Sigmoid colon (tissue), 7 donors: Measurements from ENCODE around the gene EZR. TPM values are rescaled to one million over a fixed set of nuclear protein-coding genes. Genes with fewer than 3 reads are reported as not detected.

Experiments
- DNase-seq: peaks from one replicate; pipeline ENCODE4 v3.0.0-alpha.2; 2019
- H3K27ac ChIP-seq, 4 donors: fragments of 200-600 bp; sonication (generic); one replicate each; pipeline ENCODE4 v1.5.1; 2016 to 2019; ENCODE audit warnings: mild to moderate bottlenecking in 1 of 4
- H3K27me3 ChIP-seq, 3 donors: fragments of 200-600 bp; sonication (generic); one replicate each; pipeline ENCODE4 v1.5.1; 2019; ENCODE audit warnings: mild to moderate bottlenecking in 1 of 3
- H3K36me3 ChIP-seq, 4 donors: fragments of 200-600 bp; sonication (generic); one replicate each; pipeline ENCODE4 v1.5.1; 2016 to 2019
- H3K4me1 ChIP-seq, 4 donors: fragments of 200-600 bp; sonication (generic); one replicate each; pipeline ENCODE4 v1.5.1; 2017 to 2019
- H3K4me3 ChIP-seq, 4 donors: fragments of 200-600 bp; sonication (generic); one replicate each; pipeline ENCODE4 v1.5.1; 2017 to 2019; ENCODE audit warnings: mild to moderate bottlenecking in 2 of 4, moderate library complexity in 1 of 4
- H3K9me3 ChIP-seq, 4 donors: fragments of 200-600 bp in 3 of 4; sonication (generic) in 3 of 4; one replicate each; pipeline versions ENCODE4 v1.5.1 to v1.6.1; 2013 to 2019
- CTCF ChIP-seq, 4 experiments: fragments of 450-650 bp in 3 of 4; fragments of 200-600 bp in 1 of 4; IDR thresholded peaks; one replicate each; pipeline ENCODE4 v1.5.1; 2016 to 2019; ENCODE audit warnings: antibody characterized with exemption in 4 of 4, mild to moderate bottlenecking in 3 of 4, moderate library complexity in 2 of 4
- EP300 ChIP-seq, 4 donors: sonication (generic); formaldehyde crosslinking; IDR thresholded peaks; one replicate each; pipeline ENCODE4 v1.6.1; 2017; ENCODE audit warnings: antibody characterized with exemption in 4 of 4
- POLR2A ChIP-seq, 2 donors: fragments of 450-650 bp; IDR thresholded peaks; one replicate each; pipeline ENCODE4 v1.6.1; 2016; ENCODE audit warnings: antibody characterized with exemption in 2 of 2, mild to moderate bottlenecking in 2 of 2, moderate library complexity in 2 of 2
- POLR2AphosphoS5 ChIP-seq, 4 donors: sonication (generic); formaldehyde crosslinking; IDR thresholded peaks; one replicate each; pipeline ENCODE4 v1.6.1; 2017; ENCODE audit warnings: antibody characterized with exemption in 4 of 4
- WGBS, 2 donors: extraction: QIAGEN DNeasy Blood & Tissue Kit; methylation state at CpG; one replicate each; pipeline ENCODE4 v1.1.7; 2013; 5-methylcytosine and 5-hydroxymethylcytosine counted together
- intact Hi-C: fragments of 100-400 bp; cut with DNase I; formaldehyde crosslinking; loops from one replicate; pipeline ENCODE4 v1.15.1; 2023
- polyA plus RNA-seq, 3 donors: library from polyadenylated mRNA; stranded (reverse); fragments of 200-250 nt; gene quantifications; one replicate each; pipeline ENCODE4 v1.2.3, GENCODE V29; 2013
- total RNA-seq, 4 donors: library from RNA; depleted of rRNA; stranded (reverse); fragments of >200 nt; gene quantifications; one replicate each; pipeline ENCODE4 v1.1.0, GENCODE V29; 2016
- donor health status: healthy with polysubstance abuse.
- donor health status: Bipolar disorder and iron deficiency.
- donor health status: healthy.

The EZR gene
- total and polyA plus RNA-seq, 7 donors: 33.5 to 333 (median 46.0) TPM

- Histone ChIP-seq H3K27ac (no peak overlapping the region), H3K4me3 (no peak overlapping the region), H3K9me3 (no peaks in the 10 kb centered on the region), H3K4me1 (no peaks in the 10 kb centered on the region), H3K36me3 (no peaks in the 10 kb centered on the region), H3K27me3 (no peaks in the 10 kb centered on the region)
- 89 to 92% methylated on average over 4 of the region's 4 CpGs for WGBS, 2 donors
- intact Hi-C loops: no loop called here
- TF ChIP-seq CTCF (IDR thresholded peaks at IDR 0.05): no peak
- TF ChIP-seq POLR2AphosphoS5 (IDR thresholded peaks at IDR 0.05): no peak
- TF ChIP-seq EP300 (IDR thresholded peaks at IDR 0.05): no peak
- no peak for TF ChIP-seq POLR2A (IDR thresholded peaks at IDR 0.05)
- DNase-seq: peak; percentile 27
Measured at GRCh38 chr6:158832026-158832425, 12.9 kb upstream of the EZR start.

- DNase-seq: peak; percentile 40
- H3K4me1 ChIP-seq: no peaks in the 10 kb centered on the region
- H3K9me3 ChIP-seq: no peaks in the 10 kb centered on the region
- WGBS, 2 donors: 93% methylated on average over 8 of the region's 8 CpGs
- H3K36me3 ChIP-seq: no peaks in the 10 kb centered on the region
- no peaks in the 10 kb centered on the region for H3K27me3 ChIP-seq
- no peak overlapping the region for H3K27ac ChIP-seq
- TF ChIP-seq POLR2AphosphoS5 (IDR thresholded peaks at IDR 0.05) (no peak), POLR2A (IDR thresholded peaks at IDR 0.05) (no peak), CTCF (IDR thresholded peaks at IDR 0.05) (no peak), EP300 (IDR thresholded peaks at IDR 0.05) (no peak)
- intact Hi-C loops: no loop called here
- H3K4me3 ChIP-seq: no peak overlapping the region
Measured at GRCh38 chr6:158831571-158831970, 12.4 kb upstream of the EZR start.

- H3K27me3 ChIP-seq: no peaks in the 10 kb centered on the region
- DNase-seq: no peak
- H3K36me3 ChIP-seq: no peaks in the 10 kb centered on the region
- H3K9me3 ChIP-seq: no peaks in the 10 kb centered on the region
- WGBS, 2 donors: 97 to 98% methylated on average over 13 of the region's 13 CpGs
- no peak overlapping the region for H3K27ac ChIP-seq
- no peaks in the 10 kb centered on the region for H3K4me1 ChIP-seq
- intact Hi-C loops: no loop called here
- no peak for TF ChIP-seq EP300 (IDR thresholded peaks at IDR 0.05)
- TF ChIP-seq POLR2AphosphoS5 (IDR thresholded peaks at IDR 0.05): no peak
- TF ChIP-seq POLR2A (IDR thresholded peaks at IDR 0.05): no peak
- no peak for TF ChIP-seq CTCF (IDR thresholded peaks at IDR 0.05)
- no peak overlapping the region for H3K4me3 ChIP-seq
Measured at GRCh38 chr6:158830736-158831135, 11.6 kb upstream of the EZR start.

- no peak for DNase-seq
- no peaks in the 10 kb centered on the region for H3K4me1 ChIP-seq
- intact Hi-C loops: no loop called here
- TF ChIP-seq POLR2AphosphoS5 (IDR thresholded peaks at IDR 0.05): no peak
- no peak for TF ChIP-seq EP300 (IDR thresholded peaks at IDR 0.05)
- TF ChIP-seq CTCF (IDR thresholded peaks at IDR 0.05): no peak
- no peak for TF ChIP-seq POLR2A (IDR thresholded peaks at IDR 0.05)
- no peaks in the 10 kb centered on the region for H3K9me3 ChIP-seq
- WGBS, 2 donors: 80 to 83% methylated on average over 7 of the region's 7 CpGs
- H3K36me3 ChIP-seq: no peaks in the 10 kb centered on the region
- H3K27me3 ChIP-seq: no peaks in the 10 kb centered on the region
- H3K4me3 ChIP-seq: no peak overlapping the region
- no peak overlapping the region for H3K27ac ChIP-seq
Measured at GRCh38 chr6:158828807-158829206, 9.6 kb upstream of the EZR start.

GRCh38 chr6:158826819-158827501 lies 7.8 kb upstream of the EZR start:
- no peak for DNase-seq
- no peaks in the 10 kb centered on the region for H3K36me3 ChIP-seq
- no peak overlapping the region for H3K27ac ChIP-seq
- no peaks in the 10 kb centered on the region for H3K4me1 ChIP-seq
- H3K27me3 ChIP-seq: no peaks in the 10 kb centered on the region
- no peaks in the 10 kb centered on the region for H3K9me3 ChIP-seq
- intact Hi-C loops: no loop called here
- 71 to 84% methylated on average over 4 of the region's 4 CpGs for WGBS, 2 donors
- no peak for TF ChIP-seq POLR2A (IDR thresholded peaks at IDR 0.05)
- TF ChIP-seq CTCF (IDR thresholded peaks at IDR 0.05): no peak
- no peak for TF ChIP-seq POLR2AphosphoS5 (IDR thresholded peaks at IDR 0.05)
- TF ChIP-seq EP300 (IDR thresholded peaks at IDR 0.05): no peak
- H3K4me3 ChIP-seq: no peak overlapping the region
